Endothelial cell of umbilical vein (primary cell): ENCODE measurements around the gene TEX36.

Experiments
- EZH2 ChIP-seq: IDR thresholded peaks from 2 replicates; pipeline ENCODE4 v1.6.1; 2012; ENCODE audit warnings: borderline replicate concordance, low read depth, mild to moderate bottlenecking, moderate library complexity, low read length, inconsistent platforms; ENCODE audit not compliant: severe bottlenecking
- MYC ChIP-seq: IDR thresholded peaks from one replicate; pipeline ENCODE4 v1.6.1; 2011; ENCODE audit warnings: mild to moderate bottlenecking, low read depth, low read length
- POLR2A ChIP-seq: IDR thresholded peaks from 2 replicates; pipeline ENCODE4 v1.6.1; 2012; ENCODE audit warnings: low read depth, mild to moderate bottlenecking, control low read depth, low read length
- POLR2AphosphoS5 ChIP-seq: IDR thresholded peaks from 2 replicates; pipeline ENCODE4 v1.6.1; 2012; ENCODE audit warnings: low read depth, mild to moderate bottlenecking, control low read depth, low read length, moderate library complexity; ENCODE audit not compliant: insufficient read depth
- TF ChIP-seq, protein P1 (sequence below), 2 donors: IDR thresholded peaks; 1 replicate in 1 of 2; 2 replicates in 1 of 2; pipeline ENCODE4 v1.5.1; 2011; ENCODE audit warnings: low read length in 2 of 2, mild to moderate bottlenecking in 2 of 2, moderate library complexity in 2 of 2, control low read depth in 1 of 2, inconsistent platforms in 1 of 2, low read depth in 1 of 2; ENCODE audit not compliant: insufficient read depth in 1 of 2; ENCODE audit errors: extremely low read depth in 1 of 2
- TF ChIP-seq, protein P2 (sequence below): IDR thresholded peaks from 2 replicates; pipeline ENCODE4 v1.6.1; 2011; ENCODE audit not compliant: insufficient read depth, insufficient read length

DNA sequence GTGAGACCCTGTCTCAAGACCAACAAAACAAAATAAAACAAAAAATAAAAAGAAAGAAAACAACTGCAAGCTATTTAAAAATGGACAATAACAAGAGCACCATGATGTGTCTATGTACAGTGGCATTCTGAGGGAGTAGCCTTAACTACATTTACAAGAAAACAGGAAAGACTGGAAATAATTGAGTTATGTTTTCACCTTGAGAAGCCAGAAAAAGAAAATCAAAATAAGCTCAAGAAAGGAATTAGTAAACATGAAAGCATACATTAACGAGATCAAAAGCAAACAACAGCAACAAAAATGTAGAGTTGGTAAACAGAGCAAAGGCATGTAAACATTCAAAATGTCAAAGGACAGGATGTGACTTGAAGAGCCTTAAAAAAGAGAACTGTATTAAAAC lies 36.7 kb downstream of the TEX36 start:
- TF ChIP-seq, protein P1, sequence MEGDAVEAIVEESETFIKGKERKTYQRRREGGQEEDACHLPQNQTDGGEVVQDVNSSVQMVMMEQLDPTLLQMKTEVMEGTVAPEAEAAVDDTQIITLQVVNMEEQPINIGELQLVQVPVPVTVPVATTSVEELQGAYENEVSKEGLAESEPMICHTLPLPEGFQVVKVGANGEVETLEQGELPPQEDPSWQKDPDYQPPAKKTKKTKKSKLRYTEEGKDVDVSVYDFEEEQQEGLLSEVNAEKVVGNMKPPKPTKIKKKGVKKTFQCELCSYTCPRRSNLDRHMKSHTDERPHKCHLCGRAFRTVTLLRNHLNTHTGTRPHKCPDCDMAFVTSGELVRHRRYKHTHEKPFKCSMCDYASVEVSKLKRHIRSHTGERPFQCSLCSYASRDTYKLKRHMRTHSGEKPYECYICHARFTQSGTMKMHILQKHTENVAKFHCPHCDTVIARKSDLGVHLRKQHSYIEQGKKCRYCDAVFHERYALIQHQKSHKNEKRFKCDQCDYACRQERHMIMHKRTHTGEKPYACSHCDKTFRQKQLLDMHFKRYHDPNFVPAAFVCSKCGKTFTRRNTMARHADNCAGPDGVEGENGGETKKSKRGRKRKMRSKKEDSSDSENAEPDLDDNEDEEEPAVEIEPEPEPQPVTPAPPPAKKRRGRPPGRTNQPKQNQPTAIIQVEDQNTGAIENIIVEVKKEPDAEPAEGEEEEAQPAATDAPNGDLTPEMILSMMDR (IDR thresholded peaks at IDR 0.05; ENCODE audit: extremely low read depth in 1 of 2, insufficient read depth in 1 of 2, low read depth in 1 of 2, low read length in 2 of 2): no peak
- no peak for TF ChIP-seq POLR2AphosphoS5
- no peak for TF ChIP-seq EZH2
- TF ChIP-seq MYC: no peak
- TF ChIP-seq POLR2A: no peak
- TF ChIP-seq, protein P2, sequence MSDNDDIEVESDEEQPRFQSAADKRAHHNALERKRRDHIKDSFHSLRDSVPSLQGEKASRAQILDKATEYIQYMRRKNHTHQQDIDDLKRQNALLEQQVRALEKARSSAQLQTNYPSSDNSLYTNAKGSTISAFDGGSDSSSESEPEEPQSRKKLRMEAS: no peak
